Measurements from ENCODE around the gene C8G.

Gene C8G

GRCh38 chr9:136995772-136996311 is 50.8 kb downstream of the C8G start:
- peak in 12 of 58 donors; percentile 6 to 43 (median 26) for DNase-seq

Measured in anterior cingulate cortex (tissue), 58 donors.